ENCODE results near the gene ITSN1. TPM values are rescaled to one million over a fixed set of nuclear protein-coding genes. Genes with fewer than 3 reads are reported as not detected.
A peak's percentile ranks its signal among the peaks of the same experiment; 100 is the strongest.
"Not testable (repeated sequence)": the region's sequence is repeated elsewhere in the genome, so short reads cannot be mapped to it uniquely, and the experiment has no call there.

ITSN1 gene
- total and polyA plus RNA-seq, 4 donors, result 20.3 to 112 (median 40.2) TPM

- peak overlapping the region in 1 of 2 donors; percentile 19 for H3K9ac ChIP-seq (ENCODE audit: low read depth in 1 of 2, low read length in 2 of 2)
- DNase-seq (ENCODE audit: low spot score), result no peak
Measured at GRCh38 chr21:33924766-33925100, 282.4 kb downstream of the ITSN1 start.

GRCh38 chr21:33926248-33926647 is 283.9 kb downstream of the ITSN1 start:
- not testable (repeated sequence) for H3K27me3 ChIP-seq (ENCODE audit: control insufficient read depth in 4 of 4, insufficient read depth in 4 of 4, low read length in 3 of 4); H3K4me1 ChIP-seq (ENCODE audit: control insufficient read depth in 4 of 4, insufficient read depth in 4 of 4, low read length in 3 of 4); H3K9ac ChIP-seq (ENCODE audit: low read depth in 1 of 2, low read length in 2 of 2); DNase-seq (ENCODE audit: low spot score); H3K36me3 ChIP-seq (ENCODE audit: control insufficient read depth in 4 of 4, insufficient read depth in 3 of 4, low read depth in 1 of 4, low read length in 3 of 4); H3K9me3 ChIP-seq (ENCODE audit: control insufficient read depth in 4 of 4, low read length in 3 of 4); H3K27ac ChIP-seq (ENCODE audit: low read depth in 1 of 2, low read length in 2 of 2); H3K4me3 ChIP-seq (ENCODE audit: low read depth in 1 of 3, low read length in 3 of 3)
- 91% methylated on average over 2 of the region's 2 CpGs for WGBS

More at GRCh38 chr21:33924766-33925100, 282.4 kb downstream of the ITSN1 start:
- no peak overlapping the region for H3K4me3 ChIP-seq (ENCODE audit: low read depth in 1 of 3, low read length in 3 of 3)
- H3K9me3 ChIP-seq (ENCODE audit: control insufficient read depth in 4 of 4, low read length in 3 of 4), result no peaks in the 10 kb centered on the region
- 81% methylated on average over 3 of the region's 3 CpGs for WGBS
- no peak overlapping the region for H3K27ac ChIP-seq (ENCODE audit: low read depth in 1 of 2, low read length in 2 of 2)
- no peaks in the 10 kb centered on the region for H3K36me3 ChIP-seq (ENCODE audit: control insufficient read depth in 4 of 4, insufficient read depth in 3 of 4, low read depth in 1 of 4, low read length in 3 of 4)
- no peak for TF ChIP-seq JUND (IDR thresholded peaks at IDR 0.05)
- TF ChIP-seq HNF4G (IDR thresholded peaks at IDR 0.05), result no peak
- TF ChIP-seq MAX (IDR thresholded peaks at IDR 0.05), result no peak
- TF ChIP-seq RXRA (IDR thresholded peaks at IDR 0.05), result no peak
- TF ChIP-seq HNF4A (conservative IDR thresholded peaks at IDR 0.05), result no peak
- TF ChIP-seq YY1 (IDR thresholded peaks at IDR 0.05), result no peak
- peaks cover 0 to 3% (median 1%) of the 10 kb centered on the region in 4 donors for H3K4me1 ChIP-seq (ENCODE audit: control insufficient read depth in 4 of 4, insufficient read depth in 4 of 4, low read length in 3 of 4)
- H3K27me3 ChIP-seq (ENCODE audit: control insufficient read depth in 4 of 4, insufficient read depth in 4 of 4, low read length in 3 of 4), result no peaks in the 10 kb centered on the region

GRCh38 chr21:33931052-33931798 is 288.9 kb downstream of the ITSN1 start:
- peak; percentile 72 for TF ChIP-seq YY1 (IDR thresholded peaks at IDR 0.05)
- WGBS, result 51% methylated on average over 9 of the region's 34 CpGs
- not testable (repeated sequence) for H3K36me3 ChIP-seq (ENCODE audit: control insufficient read depth in 4 of 4, insufficient read depth in 3 of 4, low read depth in 1 of 4, low read length in 3 of 4); H3K27me3 ChIP-seq (ENCODE audit: control insufficient read depth in 4 of 4, insufficient read depth in 4 of 4, low read length in 3 of 4); H3K4me1 ChIP-seq (ENCODE audit: control insufficient read depth in 4 of 4, insufficient read depth in 4 of 4, low read length in 3 of 4); DNase-seq (ENCODE audit: low spot score); H3K9me3 ChIP-seq (ENCODE audit: control insufficient read depth in 4 of 4, low read length in 3 of 4)
- Histone ChIP-seq H3K4me3 (ENCODE audit: low read depth in 1 of 3, low read length in 3 of 3) (peak overlapping the region; percentile 60 to 90 (median 87)), H3K27ac (ENCODE audit: low read depth in 1 of 2, low read length in 2 of 2) (peak overlapping the region; percentile 59 to 73), H3K9ac (ENCODE audit: low read depth in 1 of 2, low read length in 2 of 2) (peak overlapping the region; percentile 40 to 91)

- Histone ChIP-seq H3K4me1 (ENCODE audit: control insufficient read depth in 4 of 4, insufficient read depth in 4 of 4, low read length in 3 of 4) (peaks cover 0 to 9% (median 7%) of the 10 kb centered on the region in 4 donors), H3K9me3 (ENCODE audit: control insufficient read depth in 4 of 4, low read length in 3 of 4) (no peaks in the 10 kb centered on the region), H3K27me3 (ENCODE audit: control insufficient read depth in 4 of 4, insufficient read depth in 4 of 4, low read length in 3 of 4) (no peaks in the 10 kb centered on the region), H3K9ac (ENCODE audit: low read depth in 1 of 2, low read length in 2 of 2) (peak overlapping the region; percentile 40 to 91), H3K4me3 (ENCODE audit: low read depth in 1 of 3, low read length in 3 of 3) (peak overlapping the region; percentile 60 to 90 (median 87)), H3K27ac (ENCODE audit: low read depth in 1 of 2, low read length in 2 of 2) (peak overlapping the region; percentile 59 to 73), H3K36me3 (ENCODE audit: control insufficient read depth in 4 of 4, insufficient read depth in 3 of 4, low read depth in 1 of 4, low read length in 3 of 4) (no peaks in the 10 kb centered on the region)
- peak in 1 of 2 donors; percentile 24 for TF ChIP-seq RAD21 (IDR thresholded peaks at IDR 0.05)
- TF ChIP-seq FOXA1 (IDR thresholded peaks at IDR 0.05), result no peak
- DNase-seq (ENCODE audit: low spot score), result no peak
- WGBS, result 22% methylated on average over 10 of the region's 10 CpGs
Measured at GRCh38 chr21:33931799-33932390, 289.6 kb downstream of the ITSN1 start.

Measured in liver (tissue), 9 donors.